Hippocampal formation (tissue), 2 donors: ENCODE measurements around the gene MED4.

Experiments
- DNase-seq, 2 donors: peaks; one replicate each; lab custom pipeline; 2025; lab: John Stamatoyannopoulos, UW

The MED4 gene, protein sequence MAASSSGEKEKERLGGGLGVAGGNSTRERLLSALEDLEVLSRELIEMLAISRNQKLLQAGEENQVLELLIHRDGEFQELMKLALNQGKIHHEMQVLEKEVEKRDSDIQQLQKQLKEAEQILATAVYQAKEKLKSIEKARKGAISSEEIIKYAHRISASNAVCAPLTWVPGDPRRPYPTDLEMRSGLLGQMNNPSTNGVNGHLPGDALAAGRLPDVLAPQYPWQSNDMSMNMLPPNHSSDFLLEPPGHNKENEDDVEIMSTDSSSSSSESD

DNA sequence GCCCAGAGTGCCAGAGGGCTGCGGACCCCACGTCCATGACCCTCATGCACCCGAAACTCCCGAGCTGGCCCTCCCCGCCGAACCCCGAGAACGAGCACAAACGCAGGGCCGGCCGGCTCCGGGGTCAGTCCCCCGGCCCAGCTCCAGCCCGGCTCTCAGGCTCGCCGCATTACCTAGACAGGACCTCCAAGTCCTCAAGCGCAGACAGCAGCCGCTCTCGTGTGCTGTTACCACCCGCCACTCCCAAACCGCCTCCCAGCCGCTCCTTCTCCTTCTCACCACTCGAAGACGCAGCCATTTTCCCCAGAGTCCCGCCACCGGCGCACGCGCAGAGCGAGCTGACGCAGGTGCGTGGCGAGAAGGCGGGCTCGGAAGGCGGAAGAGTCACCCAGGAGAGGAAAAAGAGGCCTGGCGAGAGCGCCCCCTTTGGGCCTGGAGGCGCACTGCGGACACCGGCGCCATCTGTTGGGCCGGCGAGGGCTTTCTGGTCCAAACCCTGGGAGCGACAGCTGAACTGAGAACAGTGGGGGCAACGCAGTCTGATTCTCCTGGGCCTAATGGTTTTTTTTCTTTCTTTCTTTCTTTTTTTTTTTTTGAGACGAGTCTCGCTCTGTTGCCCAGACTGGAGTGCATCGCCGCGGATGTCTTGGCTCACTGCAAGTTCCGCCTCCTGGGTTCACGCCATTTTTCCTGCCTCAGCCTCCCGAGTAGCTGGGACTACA lies at the start of gene MED4:
TSS of gene MED4 (minus strand) at position 324 of the 722 bp plus-strand sequence. CDS start at position 298, 26 bp downstream.
- peak; percentile 90 to 95 for DNase-seq

DNA sequence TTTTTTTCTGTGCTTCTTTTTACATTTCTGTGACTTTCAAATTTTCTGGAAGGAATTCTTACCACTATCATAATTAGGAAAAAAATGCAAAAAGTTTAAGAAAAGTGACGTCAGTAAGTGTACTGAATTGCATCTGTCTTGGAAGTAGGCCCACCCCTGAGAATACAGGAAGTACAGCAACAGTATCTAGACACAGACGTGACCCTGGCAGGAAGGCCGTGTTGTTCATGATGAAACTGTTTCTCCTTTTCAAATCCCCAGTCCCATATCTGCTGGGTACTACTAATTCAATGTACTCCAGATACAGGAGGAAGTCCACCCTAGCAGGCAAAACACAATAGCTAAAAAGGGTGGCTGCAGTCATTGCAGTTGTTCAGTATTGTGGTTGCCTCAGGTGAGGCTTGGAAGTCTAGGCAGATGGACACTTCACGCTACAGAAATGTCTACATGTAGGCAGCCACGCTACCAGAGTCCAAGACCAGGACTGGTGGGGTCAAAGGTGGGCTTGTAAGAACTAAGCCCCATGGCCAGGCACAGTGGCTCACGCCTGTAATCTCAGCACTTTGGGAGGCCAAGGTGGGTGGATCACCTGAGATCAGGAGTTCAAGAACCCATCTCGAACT lies 49.6 kb upstream of the MED4 start:
- DNase-seq, result no peak

DNA sequence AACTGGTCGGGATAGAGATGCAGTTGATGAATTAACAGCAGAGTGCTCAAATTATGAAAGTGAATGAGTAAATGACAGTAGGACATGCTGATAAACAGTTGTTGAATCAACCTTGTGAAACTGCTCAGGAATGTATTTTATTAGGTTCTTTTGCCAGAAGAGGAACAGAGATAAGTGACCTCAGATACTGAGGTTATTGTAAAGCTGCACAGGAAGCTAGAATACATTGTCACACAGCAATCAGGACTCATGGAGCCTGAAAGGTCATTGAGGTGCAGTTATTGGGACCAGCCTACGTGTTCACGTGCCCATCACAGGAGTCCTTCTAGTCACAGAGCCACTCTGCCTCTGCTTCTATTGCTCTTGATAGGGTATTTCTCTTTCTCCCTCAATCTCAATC lies 47.5 kb upstream of the MED4 start:
- no peak for DNase-seq

DNA sequence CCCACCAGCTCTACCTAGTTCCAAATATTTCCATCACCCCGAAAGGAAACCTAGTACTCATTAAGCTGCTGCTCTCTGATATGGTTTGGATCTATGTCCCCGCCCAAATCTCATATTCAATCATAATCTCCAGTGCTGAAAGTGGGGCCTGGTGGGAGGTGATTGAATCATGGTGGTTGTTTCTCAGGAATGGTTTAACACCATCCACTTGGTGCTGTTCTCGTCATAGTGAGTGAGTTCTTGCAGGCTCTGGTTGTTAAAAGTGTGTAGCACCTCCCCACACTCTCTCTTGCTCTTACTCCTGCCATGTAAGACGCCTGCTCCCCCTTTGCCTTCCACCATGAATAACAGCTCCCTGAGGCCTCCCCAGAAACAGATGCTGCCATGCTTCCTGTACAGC lies 43.4 kb upstream of the MED4 start:
- no peak for DNase-seq

DNA sequence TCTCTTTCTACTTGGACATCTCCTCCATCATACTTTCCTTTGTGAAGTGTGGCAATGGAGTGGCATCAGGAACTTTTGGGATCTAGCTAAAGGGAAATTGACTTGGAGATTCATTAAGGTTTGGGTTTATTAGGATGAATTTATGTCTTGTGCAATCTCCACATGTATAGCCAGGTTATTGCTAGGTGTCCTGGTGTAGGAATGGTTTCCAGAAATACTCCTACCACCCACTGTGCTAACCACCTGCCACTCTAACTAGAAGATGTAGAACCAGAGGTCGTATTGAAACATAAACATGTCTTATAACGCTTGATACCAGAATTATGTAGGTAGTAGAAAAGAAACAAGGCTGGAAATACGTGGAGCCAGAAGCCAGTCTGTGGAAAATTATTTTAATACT lies 38.1 kb upstream of the MED4 start:
- DNase-seq, result no peak

DNA sequence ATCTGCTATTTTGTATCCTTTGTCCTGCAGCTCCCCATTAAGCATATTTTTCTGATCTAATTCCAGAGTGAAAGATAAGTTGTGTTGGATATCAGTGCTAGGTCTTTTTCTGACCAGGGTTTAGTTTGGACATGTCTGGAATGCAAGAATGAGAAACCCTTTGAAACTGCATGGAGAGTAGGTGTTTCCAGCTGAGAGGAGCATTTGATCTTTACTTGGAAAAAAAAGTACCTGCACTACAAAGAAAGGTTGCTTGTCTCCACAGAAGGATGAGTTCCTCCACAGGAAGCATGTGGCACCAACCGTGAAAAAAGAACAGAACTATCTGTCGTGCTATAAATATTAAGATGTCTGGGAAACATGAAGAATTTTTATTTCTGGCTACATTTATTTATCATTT lies 36.6 kb upstream of the MED4 start:
- no peak for DNase-seq

DNA sequence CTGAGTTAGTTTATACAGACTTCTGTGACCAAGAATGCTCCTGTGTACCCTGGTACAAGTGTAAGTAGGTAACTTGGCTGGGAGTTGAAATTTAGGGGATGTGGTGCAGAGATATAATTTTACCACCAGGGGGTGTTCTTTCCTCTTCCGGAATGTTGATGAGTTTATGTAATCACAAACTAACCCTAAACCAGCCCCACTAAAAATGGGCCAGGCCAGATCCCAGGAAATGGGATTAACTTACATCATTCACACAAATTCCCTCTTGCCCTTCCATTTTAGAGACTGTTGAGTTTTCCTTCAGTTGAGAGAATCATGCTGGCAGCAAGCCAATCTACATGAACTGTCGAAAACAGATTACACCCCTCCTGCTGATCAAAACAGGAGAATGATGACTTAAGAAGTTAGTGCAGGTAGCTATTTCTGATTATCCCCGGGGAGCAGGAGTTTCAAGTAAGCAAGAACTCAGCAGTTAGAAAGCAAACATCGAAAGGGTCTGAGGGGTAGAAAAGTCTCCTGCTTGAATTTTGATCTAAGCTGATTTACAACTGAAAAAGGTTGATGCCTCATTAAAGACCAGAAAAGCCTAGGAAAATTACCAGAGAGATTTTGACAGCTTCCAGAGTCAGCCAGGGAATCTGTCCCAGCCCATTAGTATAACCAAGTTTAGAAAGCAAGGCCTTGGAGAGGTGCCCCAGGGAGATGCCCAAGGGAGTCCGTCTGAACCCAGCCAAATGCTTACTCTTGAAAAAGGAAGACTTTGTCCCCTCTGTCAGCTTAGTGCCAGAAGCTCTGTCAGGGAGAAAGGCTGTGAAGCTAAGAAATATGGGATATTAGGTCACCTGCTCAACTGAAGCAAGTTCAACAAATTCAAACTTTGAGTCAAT lies 32.3 kb upstream of the MED4 start:
- peak in 1 of 2 donors; percentile 58 for DNase-seq

DNA sequence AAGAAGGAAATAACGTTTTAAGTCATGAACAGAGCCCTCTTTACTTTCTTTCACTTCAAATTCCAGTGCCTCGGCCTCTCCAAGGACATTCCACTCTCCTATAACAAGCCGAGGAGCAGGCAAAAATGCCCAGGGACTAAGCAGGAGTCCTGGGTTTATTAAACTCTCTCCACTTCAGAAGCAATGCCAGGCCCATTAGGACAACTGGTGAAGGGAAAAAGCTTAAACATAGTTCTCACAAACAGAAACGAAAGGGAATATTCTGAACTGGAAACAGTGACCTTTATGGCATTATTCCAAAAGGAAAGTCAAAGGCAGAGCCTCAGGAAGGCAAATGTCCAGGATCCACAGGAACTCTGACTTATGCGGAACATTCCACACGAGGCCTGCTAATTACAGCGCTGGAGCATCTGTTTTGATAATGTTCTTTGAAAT lies 30.9 kb upstream of the MED4 start:
- DNase-seq, result no peak

DNA sequence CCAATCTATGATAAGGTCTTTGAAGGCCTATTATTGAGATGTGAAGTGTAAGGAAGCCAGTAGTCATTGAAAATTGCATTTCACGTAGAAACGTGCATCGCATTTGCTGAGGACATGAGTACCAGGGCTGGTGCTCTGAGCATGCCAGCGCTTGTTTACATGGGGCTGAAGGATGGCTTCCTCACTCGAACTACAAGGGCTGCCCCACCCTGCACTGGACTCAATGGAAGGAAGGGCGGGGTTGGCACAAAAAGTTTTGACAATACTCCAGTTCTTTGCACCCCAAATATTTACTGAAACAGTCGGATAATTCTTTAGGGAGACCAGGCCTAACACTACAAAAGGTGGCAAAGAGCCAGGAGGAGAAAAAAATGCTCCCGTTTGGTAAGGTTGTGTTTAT lies 28.9 kb upstream of the MED4 start:
- no peak for DNase-seq

DNA sequence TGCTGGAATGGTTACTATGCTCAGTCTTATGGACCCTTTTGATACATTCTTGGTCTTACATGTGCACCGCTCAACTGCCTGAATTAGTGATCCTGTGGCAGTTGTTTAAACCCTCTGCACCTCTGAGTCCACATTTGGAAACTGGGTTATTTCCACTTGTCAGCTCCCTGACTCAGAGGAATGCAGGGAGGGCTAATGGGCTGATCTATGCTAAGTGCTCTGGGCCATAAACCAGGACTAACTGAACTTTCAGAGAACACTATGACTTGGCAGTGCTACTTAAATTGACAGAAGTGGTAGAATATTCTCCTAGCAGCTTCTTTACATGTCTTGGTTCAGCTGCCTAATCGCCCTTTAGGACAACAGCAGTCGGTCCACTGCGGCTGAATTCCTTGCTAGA lies 26.8 kb upstream of the MED4 start:
- DNase-seq, result no peak

DNA sequence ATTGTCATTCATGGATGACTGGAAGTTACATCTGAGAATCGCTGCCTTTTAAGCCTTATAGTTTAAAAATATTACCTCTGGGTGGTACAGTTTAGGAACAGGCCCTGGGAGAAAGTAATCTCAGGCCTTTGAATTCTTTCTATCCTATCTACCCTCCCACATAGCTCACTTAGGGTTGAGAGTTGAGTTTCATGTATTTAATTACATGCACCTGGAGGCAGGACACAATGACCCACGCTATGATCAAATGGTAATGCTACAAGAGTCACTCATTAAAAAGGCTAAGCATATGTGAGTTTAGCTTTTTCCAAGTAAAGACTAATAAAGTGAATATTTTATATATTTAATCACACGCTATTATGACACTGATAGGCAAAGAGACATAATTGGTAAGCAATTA lies 25.3 kb upstream of the MED4 start:
- no peak for DNase-seq

DNA sequence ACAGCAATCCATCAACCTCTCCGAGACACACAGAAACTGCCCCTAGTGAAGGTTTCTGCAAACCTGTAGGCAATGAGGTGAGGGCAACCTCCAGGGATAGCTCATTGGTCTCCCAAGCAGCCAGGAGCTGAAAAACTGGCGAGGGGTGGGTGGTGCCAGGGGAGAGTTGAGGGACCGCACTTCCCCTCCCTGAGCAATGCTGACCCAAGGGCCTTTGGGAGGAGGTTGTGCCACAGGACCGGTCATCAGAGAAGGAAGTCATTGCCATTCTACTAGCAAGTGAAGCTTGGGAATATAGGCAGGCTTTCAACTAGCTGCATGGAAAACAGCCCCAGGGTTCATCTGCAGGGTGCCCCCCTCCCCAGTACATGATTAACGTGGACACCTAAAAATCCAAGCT lies 23.1 kb upstream of the MED4 start:
- DNase-seq, result no peak

DNA sequence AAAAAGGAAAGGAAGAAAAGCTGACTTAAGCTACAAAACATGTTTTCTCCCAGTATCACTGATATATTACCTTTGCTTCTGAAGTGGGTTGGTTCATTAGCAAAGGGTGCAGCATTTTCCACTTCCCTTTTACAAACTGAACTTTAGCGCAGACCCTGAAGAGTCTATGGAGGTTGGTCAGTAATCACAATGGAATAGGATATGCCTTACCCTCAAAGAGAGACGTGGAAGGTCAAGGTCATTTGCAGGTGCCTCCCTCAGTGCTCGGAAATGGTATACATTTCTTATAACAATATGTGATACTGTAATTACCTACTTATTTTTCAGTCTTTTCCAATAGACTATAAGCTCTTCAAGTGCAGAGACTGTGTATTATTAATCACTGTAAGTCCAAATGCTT lies 21.9 kb upstream of the MED4 start:
- DNase-seq, result no peak

DNA sequence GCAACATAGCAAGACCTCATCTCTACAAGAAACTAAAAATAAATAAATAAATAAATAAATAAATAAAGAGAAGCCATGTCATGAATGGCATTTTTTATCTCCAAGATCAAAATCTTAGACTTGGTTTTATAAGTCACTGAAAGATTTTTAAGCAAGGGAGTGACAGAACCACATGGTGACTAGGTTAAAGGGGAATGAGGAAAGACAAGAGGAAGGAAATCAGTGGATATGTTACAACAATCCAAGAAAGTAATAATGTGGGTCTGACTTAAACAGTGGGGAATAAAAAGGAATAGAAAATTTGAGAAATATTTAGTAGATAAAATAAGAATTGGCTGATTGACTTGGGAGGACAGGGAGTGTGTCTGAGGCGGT lies 18.8 kb upstream of the MED4 start:
- no peak for DNase-seq

DNA sequence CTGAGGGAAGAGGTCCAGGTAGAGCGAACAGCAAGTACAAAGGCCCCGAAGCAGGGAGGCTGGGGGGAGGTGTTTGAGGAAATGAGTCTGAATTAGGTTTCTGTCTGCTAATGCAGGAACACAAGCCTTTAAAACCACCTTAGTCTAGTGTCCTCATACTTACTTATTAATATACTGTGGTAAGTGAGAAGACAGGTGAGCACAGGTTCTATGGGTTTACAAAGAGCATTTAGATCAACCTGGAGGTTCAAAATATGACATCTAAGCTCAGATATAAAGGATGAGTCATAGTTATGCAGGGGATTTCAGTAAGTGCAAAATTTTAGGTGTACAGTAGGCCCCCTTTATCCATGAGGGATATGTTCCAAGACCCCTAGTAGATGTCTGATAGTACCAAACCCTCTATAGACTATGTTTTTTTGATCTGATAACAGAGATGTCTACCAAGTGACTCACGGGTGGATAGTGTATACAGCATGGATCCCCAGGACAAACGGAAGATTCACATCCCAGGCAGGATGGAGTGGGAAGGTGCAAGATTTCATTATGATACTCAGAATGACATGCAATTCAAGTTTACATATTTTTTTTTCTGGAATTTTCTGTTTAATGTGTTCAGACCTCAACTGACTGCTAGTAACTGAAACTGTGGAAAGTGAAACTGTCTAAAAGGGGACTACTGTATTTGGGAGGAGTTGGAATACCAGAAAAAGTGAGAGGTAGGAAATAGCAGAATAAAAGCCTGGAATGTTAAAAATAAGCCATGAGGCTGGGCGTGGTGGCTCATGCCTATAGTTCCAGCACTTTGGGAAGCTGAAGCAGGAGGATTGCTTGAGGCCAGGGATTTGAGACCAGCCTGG lies 18.2 kb upstream of the MED4 start:
- DNase-seq, result no peak

DNA sequence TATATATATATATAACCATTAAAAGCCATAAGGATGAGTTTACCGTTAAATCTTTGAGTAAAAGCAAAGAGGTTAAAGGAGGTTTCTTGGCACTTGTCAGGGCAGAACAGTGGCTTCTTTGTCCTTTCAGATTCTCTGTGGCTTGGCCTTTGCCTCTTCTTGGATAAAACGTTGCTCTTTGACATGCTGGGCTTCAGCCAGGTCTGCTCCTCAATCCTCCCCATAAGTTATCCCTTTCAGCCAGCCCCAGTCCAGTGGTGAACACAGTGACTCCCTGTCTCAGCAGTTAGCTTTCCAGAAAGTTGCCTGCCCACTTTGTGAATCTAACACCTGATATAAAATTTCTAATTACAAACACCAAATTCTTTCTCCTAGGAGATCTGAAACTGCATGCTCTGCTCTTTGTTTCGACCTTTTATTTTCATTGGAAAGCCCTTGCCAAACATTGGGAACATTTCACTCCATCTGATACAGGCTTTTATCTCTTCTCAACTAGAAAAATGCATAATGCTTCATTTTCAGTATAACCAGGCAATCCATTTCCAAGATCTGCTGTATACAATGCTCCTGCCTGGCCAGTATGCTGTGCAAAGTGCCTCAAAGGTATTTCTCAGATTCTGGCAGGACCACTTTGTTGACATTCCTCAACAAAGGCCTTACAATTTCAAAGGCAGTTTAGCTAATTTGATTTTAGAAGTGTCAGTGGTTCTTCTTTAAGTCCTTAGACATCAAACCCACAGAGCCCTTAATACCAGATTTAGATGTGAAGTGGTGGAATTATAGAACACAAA lies 16.2 kb upstream of the MED4 start:
- no peak for DNase-seq

DNA sequence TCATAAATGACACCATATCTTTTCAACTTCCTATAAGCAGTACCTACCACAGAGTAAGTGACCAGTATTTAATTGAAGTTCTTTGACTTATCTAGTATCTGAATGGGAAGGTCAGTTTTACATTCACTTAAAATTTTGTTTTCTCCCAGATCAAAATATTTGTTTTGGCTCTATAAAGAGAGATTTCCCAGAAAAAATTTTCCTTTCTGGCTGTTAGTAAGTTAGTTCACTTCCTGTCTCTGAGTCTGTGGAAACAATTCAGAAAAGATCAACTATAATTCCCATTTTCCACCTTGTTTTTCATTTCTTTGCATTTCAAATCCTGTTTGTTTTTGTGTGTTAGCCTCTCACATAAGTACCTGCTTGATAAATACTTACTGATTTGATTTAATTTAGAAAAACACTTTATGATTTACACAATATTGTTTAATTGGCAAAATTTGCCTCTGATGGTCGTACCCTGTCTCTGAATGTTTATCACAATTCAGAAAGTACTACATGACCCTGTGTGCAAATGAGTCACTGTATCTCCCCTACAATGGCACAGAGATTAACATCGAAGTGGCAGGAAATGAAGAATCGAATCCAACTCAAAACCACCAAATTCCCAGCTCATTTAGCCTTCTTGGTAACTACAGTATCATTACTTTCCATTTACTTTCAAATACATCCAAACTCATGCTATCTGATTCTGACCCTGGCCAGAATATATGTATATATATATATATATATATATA lies 15.4 kb upstream of the MED4 start:
- no peak for DNase-seq

DNA sequence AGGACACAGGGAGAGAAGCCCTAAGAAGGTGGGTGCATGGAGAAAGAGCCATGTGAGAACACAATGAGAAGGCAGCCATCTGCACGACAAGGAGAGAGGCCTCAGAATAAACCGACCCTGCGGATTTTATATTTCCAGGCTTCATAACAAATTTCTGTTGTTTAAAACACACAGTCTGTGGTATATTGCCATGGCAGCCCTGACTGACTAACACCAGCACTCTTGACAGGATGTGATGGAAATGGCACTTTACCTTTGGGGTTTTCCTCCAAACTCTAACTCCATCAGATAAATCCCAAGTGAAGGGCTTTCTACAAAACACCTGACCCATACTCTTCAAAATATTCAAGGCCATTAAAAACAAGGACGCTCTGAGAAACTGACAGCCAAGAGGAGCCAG lies 13.2 kb upstream of the MED4 start:
- DNase-seq, result no peak

DNA sequence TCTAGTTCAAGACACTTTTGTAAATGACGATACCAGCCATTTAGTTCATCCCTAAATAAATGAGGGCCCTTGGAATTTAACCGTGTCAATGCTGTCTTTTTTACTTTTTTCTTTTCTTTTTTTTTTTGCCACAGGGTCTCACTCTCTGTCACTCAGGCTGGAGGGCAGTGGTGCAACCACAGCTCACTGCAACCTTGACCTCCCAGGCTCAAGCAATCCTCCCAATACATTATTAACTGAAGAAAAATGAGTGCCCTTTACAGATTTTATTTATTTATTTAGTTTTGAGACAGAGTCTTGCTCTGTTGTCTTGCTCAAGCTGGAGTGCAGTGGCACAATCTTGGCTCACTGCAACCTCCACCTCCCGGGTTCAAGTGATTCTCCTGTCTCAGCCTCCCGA lies 2.9 kb upstream of the MED4 start:
- DNase-seq, result no peak

DNA sequence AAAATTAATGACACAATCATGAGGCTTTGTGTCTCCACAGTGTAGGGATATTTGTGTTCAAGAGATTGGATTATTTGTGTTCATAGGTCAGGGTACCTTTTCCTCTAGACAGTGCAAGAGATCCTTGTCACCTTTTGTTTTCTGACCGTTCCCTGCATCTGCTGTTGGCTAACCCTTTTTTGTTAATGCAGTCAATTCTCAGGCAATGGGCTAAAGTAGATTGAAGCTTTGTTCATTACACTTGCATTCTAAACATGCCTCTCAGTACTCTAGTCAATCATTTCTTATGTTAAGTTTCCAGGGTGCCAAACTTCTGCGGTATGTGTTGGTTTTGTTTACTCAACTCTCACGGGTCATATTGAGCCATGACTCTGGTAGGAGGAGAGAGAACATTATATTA lies 1.8 kb upstream of the MED4 start:
- DNase-seq, result no peak
